ENCODE data around the gene CTNNA3. TPM values are rescaled to one million over a fixed set of nuclear protein-coding genes. Genes with fewer than 3 reads are reported as not detected.

Gene CTNNA3
- total and polyA plus RNA-seq, 7 donors, result 0.85 to 66.2 (median 28.1) TPM

DNA sequence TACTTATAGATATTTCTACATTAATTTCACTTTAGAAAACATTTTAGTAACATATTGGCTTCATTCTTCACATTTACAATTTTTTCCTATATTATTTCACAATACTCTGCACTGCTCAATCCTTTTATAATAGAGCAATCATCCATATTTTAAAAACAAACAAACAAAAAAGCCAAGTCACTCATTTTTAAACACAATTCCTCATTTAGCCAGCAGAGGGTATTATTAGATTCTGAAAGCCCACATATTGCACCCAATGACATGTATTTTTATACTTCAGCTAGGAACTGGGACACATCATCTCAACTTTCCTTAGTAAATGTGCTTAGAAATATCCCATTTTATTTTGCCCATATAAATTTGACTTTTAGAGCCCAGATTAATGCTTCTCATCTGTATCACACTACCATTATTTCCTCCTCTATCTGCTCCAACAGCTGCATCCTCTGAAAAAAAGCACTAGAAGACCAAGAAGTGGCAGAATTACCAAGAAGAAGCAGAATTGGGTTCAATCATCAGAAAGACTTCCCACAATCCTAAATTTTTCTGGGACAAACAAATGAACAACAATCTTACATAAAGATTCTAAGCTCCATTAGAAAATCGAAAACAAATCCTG is 29.5 kb downstream of the CTNNA3 start:
- no peaks in the 10 kb centered on the region for H3K9me3 ChIP-seq
- peak overlapping the region; percentile 91 for H3K27ac ChIP-seq
- TF ChIP-seq, protein P1, sequence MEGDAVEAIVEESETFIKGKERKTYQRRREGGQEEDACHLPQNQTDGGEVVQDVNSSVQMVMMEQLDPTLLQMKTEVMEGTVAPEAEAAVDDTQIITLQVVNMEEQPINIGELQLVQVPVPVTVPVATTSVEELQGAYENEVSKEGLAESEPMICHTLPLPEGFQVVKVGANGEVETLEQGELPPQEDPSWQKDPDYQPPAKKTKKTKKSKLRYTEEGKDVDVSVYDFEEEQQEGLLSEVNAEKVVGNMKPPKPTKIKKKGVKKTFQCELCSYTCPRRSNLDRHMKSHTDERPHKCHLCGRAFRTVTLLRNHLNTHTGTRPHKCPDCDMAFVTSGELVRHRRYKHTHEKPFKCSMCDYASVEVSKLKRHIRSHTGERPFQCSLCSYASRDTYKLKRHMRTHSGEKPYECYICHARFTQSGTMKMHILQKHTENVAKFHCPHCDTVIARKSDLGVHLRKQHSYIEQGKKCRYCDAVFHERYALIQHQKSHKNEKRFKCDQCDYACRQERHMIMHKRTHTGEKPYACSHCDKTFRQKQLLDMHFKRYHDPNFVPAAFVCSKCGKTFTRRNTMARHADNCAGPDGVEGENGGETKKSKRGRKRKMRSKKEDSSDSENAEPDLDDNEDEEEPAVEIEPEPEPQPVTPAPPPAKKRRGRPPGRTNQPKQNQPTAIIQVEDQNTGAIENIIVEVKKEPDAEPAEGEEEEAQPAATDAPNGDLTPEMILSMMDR (IDR thresholded peaks at IDR 0.05), result peak; percentile 63
- H3K36me3 ChIP-seq (ENCODE audit: insufficient read depth in 1 of 2, low read depth in 1 of 2), result no peaks in the 10 kb centered on the region
- H3K4me3 ChIP-seq, result peak overlapping the region; percentile 63
- 83 to 95% (median 93%) methylated on average over 1 of the region's 1 CpG for WGBS, 3 donors
- no peaks in the 10 kb centered on the region for H3K27me3 ChIP-seq (ENCODE audit: insufficient read depth in 3 of 3, low read length in 2 of 3)
- DNase-seq (no peak), ATAC-seq (peak; percentile 45 to 67 (median 52))
- H3K4me1 ChIP-seq, result peaks cover 21% of the 10 kb centered on the region
- intact Hi-C loops (cut with DNase I), result loop anchor here in 1 of 2 donors (2.0 kb wide), 1 partner anchor 112 kb away; no protein-coding TSS in a partner anchor

DNA sequence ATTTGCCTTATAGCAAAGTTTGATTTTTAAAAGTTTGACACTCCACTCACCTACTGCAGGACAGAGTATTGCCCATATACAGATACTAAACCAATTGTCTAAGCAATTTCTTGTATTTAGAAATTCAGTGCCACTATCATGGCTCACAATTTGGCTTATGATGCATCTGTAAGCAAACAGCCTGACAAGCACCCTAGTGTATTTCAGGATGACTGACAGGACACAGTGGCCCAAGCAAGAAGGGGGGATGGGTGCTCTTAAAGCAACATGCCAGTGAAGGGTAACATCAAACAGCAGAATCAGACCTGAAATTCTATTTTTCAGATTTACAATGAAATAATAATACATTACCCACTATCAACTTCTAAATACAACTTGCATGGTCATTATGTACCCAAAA is 30.5 kb downstream of the CTNNA3 start:
- Histone ChIP-seq H3K36me3 (ENCODE audit: insufficient read depth in 1 of 2, low read depth in 1 of 2) (no peaks in the 10 kb centered on the region), H3K4me1 (peaks cover 22% of the 10 kb centered on the region), H3K27me3 (ENCODE audit: insufficient read depth in 3 of 3, low read length in 2 of 3) (no peaks in the 10 kb centered on the region), H3K9me3 (no peaks in the 10 kb centered on the region), H3K4me3 (peak overlapping the region; percentile 63), H3K27ac (peak overlapping the region; percentile 91)
- DNase-seq (peak; percentile 21 to 66), ATAC-seq (peak; percentile 92 to 97 (median 95))
- TF ChIP-seq, protein P1 (IDR thresholded peaks at IDR 0.05), result no peak
- intact Hi-C loops (cut with DNase I), result no loop called here

DNA sequence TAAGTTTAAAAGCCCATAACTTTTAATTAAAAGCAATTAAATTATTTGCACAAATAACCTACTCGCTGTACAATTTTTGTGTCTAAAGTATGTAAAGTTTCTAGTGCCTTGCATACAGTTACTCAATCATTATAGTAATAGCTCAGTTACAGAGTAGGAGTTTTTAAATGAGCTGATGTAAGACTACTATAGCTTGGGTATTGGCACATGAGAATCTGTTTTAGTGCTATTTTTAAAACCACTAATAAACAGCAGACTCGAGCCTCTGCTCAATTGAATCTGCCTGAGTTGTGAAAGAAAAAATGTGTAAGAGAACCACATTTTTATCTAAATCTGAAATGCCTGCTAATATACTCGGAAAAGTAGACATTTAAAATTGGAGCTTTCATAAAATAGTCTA is 31.1 kb downstream of the CTNNA3 start:
- no peaks in the 10 kb centered on the region for H3K9me3 ChIP-seq
- intact Hi-C loops (cut with DNase I), result no loop called here
- no peak for DNase-seq
- TF ChIP-seq, protein P1 (IDR thresholded peaks at IDR 0.05), result no peak
- 26 to 52% (median 29%) methylated on average over 3 of the region's 3 CpGs for WGBS, 3 donors
- H3K36me3 ChIP-seq (ENCODE audit: insufficient read depth in 1 of 2, low read depth in 1 of 2), result no peaks in the 10 kb centered on the region
- H3K4me1 ChIP-seq, result peaks cover 21% of the 10 kb centered on the region
- no peaks in the 10 kb centered on the region for H3K27me3 ChIP-seq (ENCODE audit: insufficient read depth in 3 of 3, low read length in 2 of 3)
- H3K4me3 ChIP-seq, result peak overlapping the region; percentile 63
- peak; percentile 57 to 75 (median 70) for ATAC-seq
- peak overlapping the region; percentile 91 for H3K27ac ChIP-seq

DNA sequence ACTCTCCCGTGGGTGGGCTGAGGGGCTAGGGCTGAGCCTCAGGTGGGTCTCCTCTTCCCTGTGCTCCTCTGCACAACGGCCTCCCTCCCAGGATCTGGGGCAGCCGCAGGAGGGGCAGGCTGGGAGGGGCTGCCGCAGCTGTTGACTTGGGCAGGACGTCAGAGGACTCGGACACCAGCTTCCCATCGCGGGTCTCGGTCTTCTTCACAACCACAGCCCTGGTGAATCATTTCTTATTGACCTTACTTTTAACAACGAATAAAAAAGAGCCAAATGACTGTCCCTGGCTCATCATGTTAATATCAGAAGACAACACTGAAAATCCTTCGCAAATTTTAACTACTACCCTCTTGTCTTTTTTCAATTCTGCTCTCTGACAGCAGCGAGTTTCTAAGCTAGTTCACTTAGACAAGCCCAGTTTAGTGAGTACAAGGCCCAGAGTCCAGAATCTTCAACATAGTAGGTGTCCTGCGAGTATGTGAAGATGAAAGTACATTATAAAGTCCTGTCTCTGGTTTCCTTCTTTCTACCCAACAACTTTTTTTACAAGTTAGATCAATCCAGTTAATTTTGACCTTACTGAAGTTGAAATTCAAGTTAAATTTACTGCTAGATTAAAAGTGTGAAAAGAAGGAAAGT is 32.4 kb downstream of the CTNNA3 start:
- H3K9me3 ChIP-seq, result no peaks in the 10 kb centered on the region
- TF ChIP-seq, protein P1 (IDR thresholded peaks at IDR 0.05), result no peak
- H3K36me3 ChIP-seq (ENCODE audit: insufficient read depth in 1 of 2, low read depth in 1 of 2), result no peaks in the 10 kb centered on the region
- H3K27me3 ChIP-seq (ENCODE audit: insufficient read depth in 3 of 3, low read length in 2 of 3), result no peaks in the 10 kb centered on the region
- H3K4me3 ChIP-seq, result peak overlapping the region; percentile 63
- ATAC-seq, result peak; percentile 32 to 48 (median 44)
- intact Hi-C loops (cut with DNase I), result no loop called here
- peak overlapping the region; percentile 91 for H3K27ac ChIP-seq
- peak; percentile 42 to 72 for DNase-seq
- WGBS, 3 donors, result 21 to 44% (median 24%) methylated on average over 12 to 13 of the region's 13 CpGs
- H3K4me1 ChIP-seq, result peaks cover 20% of the 10 kb centered on the region

All from psoas muscle (tissue), 8 donors.